Head of caudate nucleus (tissue), 42 donors: ENCODE results near the gene COMMD4.

ENCODE experiments used
- DNase-seq, 42 donors: peaks; one replicate each; pipeline versions ENCODE4 v3.0.0 to v3.0.0-alpha.2; 2020 to 2021; ENCODE audit warnings: mixed read lengths in 7 of 42
- intact Hi-C: fragments of 100-400 bp; cut with DNase I; formaldehyde crosslinking; loops from one replicate; pipeline ENCODE4 v1.15.0; 2022

The COMMD4 gene

GRCh38 chr15:75352186-75353080 lies 16.6 kb downstream of the COMMD4 start:
- intact Hi-C loops: no loop called here
- DNase-seq: no peak

- intact Hi-C loops: no loop called here
- DNase-seq: no peak
Measured at GRCh38 chr15:75353604-75354003, 17.7 kb downstream of the COMMD4 start.

GRCh38 chr15:75354454-75354853 lies 18.6 kb downstream of the COMMD4 start:
- intact Hi-C loops: no loop called here
- no peak for DNase-seq

- DNase-seq: peak in 1 of 42 donors; percentile 13
- intact Hi-C loops: no loop called here
Measured at GRCh38 chr15:75355369-75355768, 19.5 kb downstream of the COMMD4 start.

GRCh38 chr15:75356006-75356405 lies 20.1 kb downstream of the COMMD4 start:
- intact Hi-C loops: no loop called here

GRCh38 chr15:75356517-75356916 lies 20.7 kb downstream of the COMMD4 start:
- intact Hi-C loops: no loop called here

More at GRCh38 chr15:75356006-75356405, 20.1 kb downstream of the COMMD4 start:
- DNase-seq: peak in 2 of 42 donors; percentile 6 to 20

GRCh38 chr15:75357976-75358673 lies 22.3 kb downstream of the COMMD4 start:
- DNase-seq: peak in 1 of 42 donors; percentile 9
- intact Hi-C loops: no loop called here

More at GRCh38 chr15:75356517-75356916, 20.7 kb downstream of the COMMD4 start:
- DNase-seq: peak in 2 of 42 donors; percentile 9 to 28

GRCh38 chr15:75358771-75359536 lies 23.1 kb downstream of the COMMD4 start:
- intact Hi-C loops: no loop called here
- peak in 2 of 42 donors; percentile 7 to 18 for DNase-seq

GRCh38 chr15:75359537-75360250 lies 23.8 kb downstream of the COMMD4 start:
- intact Hi-C loops: loop anchor here (10.0 kb wide), 1 partner anchor 285 kb away; the partner anchor contains the start of genes IMP3 and SNX33
- DNase-seq: peak in 1 of 42 donors; percentile 9

- peak in 40 of 42 donors; percentile 21 to 88 (median 64) for DNase-seq
- intact Hi-C loops: loop anchor here (10.0 kb wide), 1 partner anchor 284 kb away; the partner anchor contains the start of genes IMP3 and SNX33
Measured at GRCh38 chr15:75360391-75360790, 24.5 kb downstream of the COMMD4 start.

- DNase-seq: peak in 2 of 42 donors; percentile 11 to 24
- intact Hi-C loops: loop anchor here (10.0 kb wide), 1 partner anchor 284 kb away; the partner anchor contains the start of genes IMP3 and SNX33
Measured at GRCh38 chr15:75360856-75361255, 25.0 kb downstream of the COMMD4 start.

GRCh38 chr15:75361361-75361988 lies 25.6 kb downstream of the COMMD4 start:
- intact Hi-C loops: loop anchor here (10.0 kb wide), 1 partner anchor 283 kb away; the partner anchor contains the start of genes IMP3 and SNX33
- DNase-seq: peak in 2 of 42 donors; percentile 6 to 12

GRCh38 chr15:75361989-75362641 lies 26.3 kb downstream of the COMMD4 start:
- intact Hi-C loops: loop anchor here (10.0 kb wide), 1 partner anchor 283 kb away; the partner anchor contains the start of genes IMP3 and SNX33

GRCh38 chr15:75362642-75363249 lies 26.9 kb downstream of the COMMD4 start:
- intact Hi-C loops: loop anchor here (10.0 kb wide), 1 partner anchor 282 kb away; the partner anchor contains the start of genes IMP3 and SNX33
- DNase-seq: peak in 1 of 42 donors; percentile 9

More at GRCh38 chr15:75361989-75362641, 26.3 kb downstream of the COMMD4 start:
- DNase-seq: peak in 1 of 42 donors; percentile 11

- intact Hi-C loops: loop anchor here (10.0 kb wide), 1 partner anchor 281 kb away; the partner anchor contains the start of genes IMP3 and SNX33
- no peak for DNase-seq
Measured at GRCh38 chr15:75363786-75364185, 27.9 kb downstream of the COMMD4 start.

GRCh38 chr15:75364881-75365280 lies 29.0 kb downstream of the COMMD4 start:
- intact Hi-C loops: loop anchor here (10.0 kb wide), 1 partner anchor 280 kb away; the partner anchor contains the start of genes IMP3 and SNX33
- DNase-seq: no peak
